CD8-positive, alpha-beta memory T cell (primary cell): Measurements from ENCODE around the gene DNAH1. TPM values are rescaled to one million over a fixed set of nuclear protein-coding genes. Genes with fewer than 3 reads are reported as not detected.

Experiments used
- CTCF ChIA-PET: fragments of 350-600 bp; sonication (Branson Sonifier 250); formaldehyde crosslinking; loops from one replicate; lab custom pipeline; 2021; ENCODE audit warnings: antibody characterized with exemption; lab: Charles Lee
- POLR2A ChIA-PET: fragments of 350-600 bp; sonication (Branson Sonifier 250); formaldehyde crosslinking; loops from one replicate; lab custom pipeline; 2021; ENCODE audit warnings: antibody characterized with exemption; lab: Charles Lee
- DNase-seq, 5 donors: peaks; one replicate each; pipeline versions ENCODE4 v3.0.0 to v3.0.0-alpha.2; 2020 to 2022; ENCODE audit warnings: mixed read lengths in 1 of 5
- H3K27ac ChIP-seq: one replicate; pipeline ENCODE4 v1.7.0; 2013; ENCODE audit warnings: low read depth, mild to moderate bottlenecking, low read length, moderate library complexity
- H3K27me3 ChIP-seq: 2 replicates; pipeline ENCODE4 v1.7.0; 2013; ENCODE audit warnings: low read length, mild to moderate bottlenecking; ENCODE audit not compliant: insufficient read depth, poor library complexity, severe bottlenecking
- H3K36me3 ChIP-seq: 2 replicates; pipeline ENCODE4 v1.7.0; 2013; ENCODE audit warnings: mild to moderate bottlenecking, low read length, moderate library complexity; ENCODE audit not compliant: insufficient read depth
- H3K4me1 ChIP-seq: 2 replicates; pipeline ENCODE4 v1.7.0; 2013; ENCODE audit warnings: mild to moderate bottlenecking, low read length, moderate library complexity; ENCODE audit not compliant: insufficient read depth
- H3K4me3 ChIP-seq: 2 replicates; pipeline ENCODE4 v1.7.0; 2013; ENCODE audit warnings: mild to moderate bottlenecking, low read length
- H3K9me3 ChIP-seq: 2 replicates; pipeline ENCODE4 v1.7.0; 2013; ENCODE audit warnings: mild to moderate bottlenecking, low read length
- H3K27ac Mint-ChIP-seq, 8 donors: one replicate each; pipeline ENCODE4 v1.8.0; 2020 to 2021; ENCODE audit warnings: mixed read lengths in 8 of 8, mild to moderate bottlenecking in 6 of 8, inconsistent platforms in 3 of 8, moderate library complexity in 3 of 8
- H3K27me3 Mint-ChIP-seq, 2 donors: one replicate each; pipeline ENCODE4 v1.8.0; 2020 to 2021; ENCODE audit warnings: mixed read lengths in 2 of 2, mild to moderate bottlenecking in 1 of 2, moderate library complexity in 1 of 2
- H3K36me3 Mint-ChIP-seq, 3 donors: one replicate each; pipeline ENCODE4 v1.8.0; 2020 to 2021; ENCODE audit warnings: mixed read lengths in 3 of 3, inconsistent platforms in 1 of 3, mild to moderate bottlenecking in 1 of 3
- H3K4me1 Mint-ChIP-seq, 3 donors: one replicate each; pipeline ENCODE4 v1.8.0; 2020 to 2021; ENCODE audit warnings: mixed read lengths in 3 of 3, inconsistent platforms in 1 of 3, mild to moderate bottlenecking in 1 of 3
- H3K4me3 Mint-ChIP-seq, 7 donors: one replicate each; pipeline ENCODE4 v1.8.0; 2020 to 2021; ENCODE audit warnings: mixed read lengths in 7 of 7, mild to moderate bottlenecking in 6 of 7, moderate library complexity in 4 of 7, inconsistent platforms in 2 of 7
- H3K9me3 Mint-ChIP-seq, 5 donors: one replicate each; pipeline ENCODE4 v1.8.0; 2020 to 2022; ENCODE audit warnings: mixed read lengths in 5 of 5, mild to moderate bottlenecking in 3 of 5, moderate library complexity in 2 of 5, inconsistent platforms in 1 of 5
- polyA plus RNA-seq: library from polyadenylated mRNA; unstranded; fragments of 300-500 nt; fragmentation: Illumina TruSeq; gene quantifications from one replicate; pipeline ENCODE4 v1.2.3, GENCODE V29; 2021
- total RNA-seq, 2 experiments: library from RNA; stranded (reverse); gene quantifications; one replicate each; pipeline ENCODE4 v1.2.3, GENCODE V29; 2021

Gene DNAH1
- total and polyA plus RNA-seq, 3 experiments from 2014 or later: 1.0 to 7.0 (median 7.0) TPM

DNA sequence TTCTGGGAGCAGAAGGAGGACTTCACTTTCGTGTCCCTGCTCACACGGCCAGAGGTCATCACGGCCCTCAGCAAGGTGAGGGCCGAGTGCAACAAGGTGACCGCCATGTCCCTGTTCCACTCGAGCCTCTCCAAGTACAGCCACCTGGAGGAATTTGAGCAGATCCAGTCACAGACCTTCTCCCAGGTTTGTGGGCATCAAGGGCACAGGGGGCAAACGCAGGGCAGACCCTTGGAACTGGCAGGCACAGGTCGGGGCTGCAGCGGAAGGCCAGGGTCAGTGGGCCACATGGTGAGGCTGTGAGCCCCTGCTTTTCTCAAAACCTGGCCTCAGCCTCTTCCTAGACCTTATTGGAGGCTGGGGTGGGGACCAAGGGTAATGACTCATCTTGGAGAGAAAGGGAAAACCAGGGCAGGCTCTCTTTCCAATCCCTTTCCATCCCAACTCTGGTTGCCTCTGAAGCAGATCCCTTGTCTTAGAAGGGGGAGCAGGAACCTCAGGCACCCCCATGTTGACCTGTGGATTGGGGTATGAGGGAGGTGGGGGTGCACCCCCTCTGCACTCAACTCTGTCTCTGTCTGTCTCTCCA lies 29.5 kb downstream of the DNAH1 start:
- Mint-ChIP-seq H3K4me1 (no peaks in the 10 kb centered on the region), H3K36me3 (peaks cover 6 to 80% (median 14%) of the 10 kb centered on the region in 3 donors), H3K4me3 (no peak overlapping the region), H3K27ac (peak overlapping the region in 2 of 8 donors; percentile 9 to 63), H3K9me3 (no peaks in the 10 kb centered on the region), H3K27me3 (peaks cover 0 to 5% of the 10 kb centered on the region in 2 donors)
- no peaks in the 10 kb centered on the region for H3K27me3 ChIP-seq
- POLR2A ChIA-PET: no interaction called here
- no peak overlapping the region for H3K27ac ChIP-seq
- DNase-seq: peak in 1 of 5 donors; percentile 10
- no peaks in the 10 kb centered on the region for H3K9me3 ChIP-seq
- no peak overlapping the region for H3K4me3 ChIP-seq
- CTCF ChIA-PET: no interaction called here
- H3K36me3 ChIP-seq: no peaks in the 10 kb centered on the region
- H3K4me1 ChIP-seq: no peaks in the 10 kb centered on the region

DNA sequence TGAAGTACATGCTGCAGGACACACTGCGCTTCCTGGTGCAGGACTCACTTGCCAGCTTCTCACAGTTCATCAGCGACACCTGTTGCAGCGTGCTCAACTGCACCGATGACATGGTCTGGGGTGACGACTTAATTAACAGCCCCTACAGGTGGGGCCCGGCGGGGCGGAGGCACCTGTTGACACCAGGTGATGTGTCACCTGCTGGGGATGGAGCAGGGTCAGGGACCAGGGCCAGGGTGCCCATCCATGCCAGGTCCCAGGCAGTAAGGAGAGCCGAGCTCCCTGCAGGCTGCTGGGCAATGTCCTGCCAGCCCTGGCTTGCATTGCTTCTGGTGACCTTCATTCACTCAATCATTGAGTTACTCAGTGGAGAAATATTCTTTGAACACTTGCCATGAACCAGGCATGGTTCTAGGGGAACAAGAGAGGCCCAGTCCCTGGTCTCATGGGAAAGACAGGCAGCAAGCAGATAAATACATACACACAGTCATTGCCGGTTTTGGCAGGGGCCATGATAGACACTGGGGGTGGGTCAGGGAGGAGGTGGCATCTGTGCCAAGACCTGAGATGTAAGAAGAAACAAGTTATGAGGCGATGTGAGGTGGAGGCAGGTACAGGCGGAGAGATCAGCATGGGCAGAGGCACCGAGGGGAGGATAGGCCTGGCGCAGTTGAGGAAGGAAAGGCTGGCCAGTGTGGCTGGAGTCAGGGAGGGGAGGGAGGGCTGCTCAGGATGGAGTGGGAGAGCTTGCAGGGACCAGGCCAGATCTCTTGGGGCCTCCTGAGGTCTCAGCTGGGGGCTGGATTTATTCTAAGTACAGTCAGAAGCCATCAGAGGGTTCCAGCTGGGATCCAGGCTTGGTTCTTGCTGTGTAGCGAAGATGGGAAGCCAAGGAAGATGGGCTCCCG lies 30.8 kb downstream of the DNAH1 start:
- peaks cover 6 to 83% (median 14%) of the 10 kb centered on the region in 3 donors for H3K36me3 Mint-ChIP-seq
- H3K27ac ChIP-seq: no peak overlapping the region
- H3K4me1 Mint-ChIP-seq: no peaks in the 10 kb centered on the region
- ChIA-PET POLR2A (no interaction called here), CTCF (interaction anchor here (1.0 to 2.4 kb wide), 4 partner anchors 8 to 127 kb away, joined by 3 to 6 read pairs (median 4); no protein-coding TSS in a partner anchor)
- DNase-seq: peak in 1 of 5 donors; percentile 34
- H3K27me3 Mint-ChIP-seq: peaks cover 0 to 5% of the 10 kb centered on the region in 2 donors
- H3K4me3 ChIP-seq: no peak overlapping the region
- H3K36me3 ChIP-seq: no peaks in the 10 kb centered on the region
- no peak overlapping the region for H3K4me3 Mint-ChIP-seq
- no peaks in the 10 kb centered on the region for H3K9me3 ChIP-seq
- peak overlapping the region in 1 of 8 donors; percentile 25 for H3K27ac Mint-ChIP-seq
- H3K4me1 ChIP-seq: no peaks in the 10 kb centered on the region
- H3K27me3 ChIP-seq: no peaks in the 10 kb centered on the region
- no peaks in the 10 kb centered on the region for H3K9me3 Mint-ChIP-seq

DNA sequence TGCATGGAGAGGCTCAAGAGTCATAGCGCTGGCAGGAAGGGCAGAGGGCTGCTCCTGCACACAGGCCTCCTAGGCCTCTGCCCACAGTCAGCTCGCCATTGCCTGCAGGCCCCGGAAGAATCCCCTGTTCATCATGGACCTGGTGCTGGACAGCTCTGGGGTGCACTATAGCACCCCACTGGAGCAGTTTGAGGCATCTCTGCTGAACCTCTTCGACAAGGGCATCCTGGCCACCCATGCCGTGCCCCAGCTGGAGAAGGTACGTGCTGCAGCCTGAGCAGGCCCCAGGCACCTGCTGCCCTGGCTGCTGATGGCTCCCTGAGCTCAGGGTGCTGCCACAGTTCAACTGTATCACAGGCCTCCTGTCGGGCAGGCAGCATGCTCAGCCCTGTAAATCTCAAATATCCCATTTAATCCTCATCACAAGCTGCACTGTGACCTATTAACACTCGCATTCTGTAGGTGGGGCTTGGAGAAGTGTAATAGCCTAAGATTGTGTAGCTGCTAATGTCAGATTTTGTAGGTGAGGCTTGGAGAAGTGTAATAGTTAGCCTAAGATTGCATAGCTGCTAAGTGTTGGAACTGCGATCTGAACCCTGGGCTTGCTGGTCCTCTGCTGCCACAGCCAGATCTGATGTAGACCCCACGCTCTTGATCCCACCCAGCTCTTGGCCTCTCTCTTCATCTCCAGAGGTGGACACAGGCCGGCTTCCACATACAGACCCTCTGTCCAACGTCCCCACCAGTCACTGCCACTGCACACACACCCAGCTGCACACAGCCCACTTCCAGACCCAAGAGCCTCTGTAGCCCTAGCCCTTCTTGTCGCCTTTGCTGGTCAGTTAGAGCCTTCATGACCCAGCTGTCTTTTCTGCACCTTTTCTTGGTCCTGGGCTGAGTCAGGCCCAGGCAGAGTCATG lies 31.9 kb downstream of the DNAH1 start:
- no peaks in the 10 kb centered on the region for H3K36me3 ChIP-seq
- no peaks in the 10 kb centered on the region for H3K4me1 ChIP-seq
- no peaks in the 10 kb centered on the region for H3K27me3 ChIP-seq
- CTCF ChIA-PET: interaction anchor here (1.1 to 2.4 kb wide), 5 partner anchors 9 to 127 kb away, joined by 3 to 6 read pairs (median 3); no protein-coding TSS in a partner anchor
- Mint-ChIP-seq H3K4me1 (no peaks in the 10 kb centered on the region), H3K9me3 (no peaks in the 10 kb centered on the region), H3K36me3 (peaks cover 2 to 84% (median 8%) of the 10 kb centered on the region in 3 donors), H3K27ac (peak overlapping the region in 2 of 8 donors; percentile 7 to 43), H3K4me3 (no peak overlapping the region), H3K27me3 (peaks cover 0 to 5% of the 10 kb centered on the region in 2 donors)
- no peak overlapping the region for H3K27ac ChIP-seq
- POLR2A ChIA-PET: no interaction called here
- no peak overlapping the region for H3K4me3 ChIP-seq
- H3K9me3 ChIP-seq: no peaks in the 10 kb centered on the region
- peak in 1 of 5 donors; percentile 35 for DNase-seq

DNA sequence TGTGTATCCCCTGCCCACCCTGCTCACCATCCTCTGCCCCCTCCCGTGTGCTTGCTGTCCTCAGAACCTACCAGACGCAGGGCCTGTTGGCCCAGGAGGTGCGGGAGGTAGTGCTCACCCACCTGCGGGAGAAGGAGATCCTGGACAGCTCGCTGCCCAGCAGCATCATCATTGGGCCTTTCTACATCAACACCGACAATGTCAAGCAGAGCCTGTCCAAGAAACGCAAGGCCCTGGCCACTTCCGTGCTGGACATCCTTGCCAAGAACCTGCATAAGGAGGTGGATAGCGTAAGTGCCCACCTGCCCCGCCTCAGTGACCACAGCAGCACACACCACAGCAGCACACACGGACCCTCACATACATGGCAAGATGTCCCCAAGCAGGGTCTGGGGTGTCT lies 33.0 kb downstream of the DNAH1 start:
- Mint-ChIP-seq H3K36me3 (peaks cover 0 to 86% (median 8%) of the 10 kb centered on the region in 3 donors), H3K27me3 (peaks cover 0 to 7% of the 10 kb centered on the region in 2 donors), H3K4me1 (no peaks in the 10 kb centered on the region), H3K9me3 (no peaks in the 10 kb centered on the region), H3K4me3 (no peak overlapping the region), H3K27ac (peak overlapping the region in 1 of 8 donors; percentile 82)
- DNase-seq: peak in 1 of 5 donors; percentile 23
- Histone ChIP-seq H3K4me1 (no peaks in the 10 kb centered on the region), H3K9me3 (no peaks in the 10 kb centered on the region), H3K4me3 (no peak overlapping the region), H3K27me3 (no peaks in the 10 kb centered on the region), H3K27ac (no peak overlapping the region), H3K36me3 (no peaks in the 10 kb centered on the region)
- POLR2A ChIA-PET: no interaction called here
- CTCF ChIA-PET: interaction anchor here (0.7 to 1.3 kb wide), 4 partner anchors 10 to 128 kb away, joined by 3 read pairs; no protein-coding TSS in a partner anchor

DNA sequence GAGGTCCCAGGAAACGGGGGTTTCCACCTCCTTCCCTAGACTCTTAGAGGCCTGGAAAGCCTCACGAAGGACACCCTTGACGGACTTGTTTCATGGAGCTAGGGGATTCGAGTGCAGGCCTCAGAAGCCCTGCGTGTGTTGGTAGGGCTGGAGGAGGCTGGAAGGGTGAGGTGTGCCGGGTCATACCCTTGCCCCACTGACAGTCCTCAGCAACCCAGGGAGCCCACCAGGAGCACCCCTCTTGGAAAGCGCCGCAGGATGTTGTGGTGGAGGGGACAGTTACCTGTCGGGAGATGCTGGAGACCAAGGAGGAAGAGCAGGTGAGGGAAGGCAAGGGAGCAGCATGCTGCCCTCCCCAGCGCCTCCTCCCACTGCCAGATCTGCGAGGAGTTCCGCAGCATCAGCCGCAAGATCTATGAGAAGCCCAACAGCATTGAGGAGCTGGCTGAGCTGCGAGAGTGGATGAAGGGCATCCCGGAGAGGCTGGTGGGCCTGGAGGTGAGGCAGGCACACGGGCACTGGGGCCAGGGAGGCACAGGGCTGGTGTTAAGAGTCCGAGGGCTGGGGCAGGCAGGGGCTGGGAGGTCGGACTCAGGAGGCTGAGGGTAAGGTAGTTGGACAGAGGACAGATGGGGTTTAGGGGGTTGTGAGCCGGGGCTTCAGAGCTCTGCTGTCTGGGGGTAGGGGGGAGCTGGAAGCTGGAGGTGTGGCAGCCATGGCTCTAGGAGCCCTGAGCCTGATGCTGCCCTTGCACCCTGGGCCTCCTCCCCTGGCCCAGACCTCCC lies 33.7 kb downstream of the DNAH1 start:
- Histone ChIP-seq H3K4me1 (no peaks in the 10 kb centered on the region), H3K4me3 (no peak overlapping the region), H3K36me3 (no peaks in the 10 kb centered on the region), H3K9me3 (no peaks in the 10 kb centered on the region), H3K27ac (no peak overlapping the region), H3K27me3 (no peaks in the 10 kb centered on the region)
- no peak overlapping the region for H3K4me3 Mint-ChIP-seq
- peaks cover 0 to 83% (median 8%) of the 10 kb centered on the region in 3 donors for H3K36me3 Mint-ChIP-seq
- DNase-seq: peak in 1 of 5 donors; percentile 38
- no peak overlapping the region for H3K27ac Mint-ChIP-seq
- no peaks in the 10 kb centered on the region for H3K4me1 Mint-ChIP-seq
- peaks cover 0 to 7% of the 10 kb centered on the region in 2 donors for H3K27me3 Mint-ChIP-seq
- ChIA-PET POLR2A (no interaction called here), CTCF (interaction anchor here (0.7 to 1.5 kb wide), 3 partner anchors 11 to 129 kb away, joined by 3 to 5 read pairs (median 3); no protein-coding TSS in a partner anchor)
- H3K9me3 Mint-ChIP-seq: no peaks in the 10 kb centered on the region

DNA sequence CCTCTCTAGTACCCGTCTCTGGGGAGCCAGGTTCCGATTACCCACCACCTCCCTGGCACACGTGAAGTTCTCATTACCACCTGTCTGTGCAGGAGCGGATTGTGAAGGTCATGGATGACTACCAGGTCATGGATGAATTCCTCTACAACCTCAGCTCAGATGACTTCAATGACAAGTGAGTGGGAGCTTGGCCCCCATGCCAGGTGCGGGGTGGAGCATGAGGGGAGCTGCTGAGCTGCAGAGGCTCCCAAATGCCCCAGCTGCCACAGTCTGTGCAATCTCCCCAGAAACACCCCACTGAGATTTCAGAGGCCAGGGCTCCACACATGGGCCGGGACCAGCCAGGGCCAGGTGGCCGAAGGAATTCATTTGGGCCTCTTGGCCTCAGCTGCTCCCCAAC lies 34.3 kb downstream of the DNAH1 start:
- Histone ChIP-seq H3K4me3 (no peak overlapping the region), H3K27ac (no peak overlapping the region), H3K4me1 (no peaks in the 10 kb centered on the region), H3K36me3 (no peaks in the 10 kb centered on the region), H3K27me3 (no peaks in the 10 kb centered on the region), H3K9me3 (no peaks in the 10 kb centered on the region)
- peaks cover 0 to 7% of the 10 kb centered on the region in 2 donors for H3K27me3 Mint-ChIP-seq
- peak in 1 of 5 donors; percentile 27 for DNase-seq
- no peak overlapping the region for H3K4me3 Mint-ChIP-seq
- H3K27ac Mint-ChIP-seq: no peak overlapping the region
- no peaks in the 10 kb centered on the region for H3K9me3 Mint-ChIP-seq
- POLR2A ChIA-PET: no interaction called here
- CTCF ChIA-PET: interaction anchor here (0.8 to 1.7 kb wide), 3 partner anchors 12 to 130 kb away, joined by 3 to 5 read pairs (median 4); no protein-coding TSS in a partner anchor
- H3K4me1 Mint-ChIP-seq: no peaks in the 10 kb centered on the region
- H3K36me3 Mint-ChIP-seq: peaks cover 0 to 85% (median 8%) of the 10 kb centered on the region in 3 donors
